B cell (primary cell): Measurements from ENCODE around the gene GAPT. TPM values are rescaled to one million over a fixed set of nuclear protein-coding genes. Genes with fewer than 3 reads are reported as not detected.

Experiments
- ATAC-seq: fragments of 200-7000 bp; cut with Tn5 transposase; one replicate; pipeline ENCODE4 v1.10.0; 2021; ENCODE audit warnings: low read depth, mild to moderate bottlenecking, moderate number of reproducible peaks, moderate library complexity
- CTCF ChIA-PET: fragments of 350-600 bp; sonication (Branson Sonifier 250); formaldehyde crosslinking; loops from one replicate; lab custom pipeline; 2021; ENCODE audit warnings: antibody characterized with exemption, inconsistent platforms; lab: Charles Lee
- POLR2A ChIA-PET: fragments of 350-600 bp; sonication (Branson Sonifier 250); formaldehyde crosslinking; loops from one replicate; lab custom pipeline; 2021; ENCODE audit warnings: antibody characterized with exemption; lab: Charles Lee
- DNase-seq: peaks from one replicate; pipeline ENCODE4 v3.0.0; 2013
- H2AFZ ChIP-seq: 2 replicates; pipeline ENCODE4 v1.6.1; 2012; ENCODE audit warnings: mild to moderate bottlenecking, low read depth, low read length; ENCODE audit not compliant: insufficient read depth, poor library complexity, severe bottlenecking
- H3K27ac ChIP-seq, 2 donors: 1 replicate in 1 of 2; 2 replicates in 1 of 2; pipeline ENCODE4 v1.5.1; 2012 to 2013; ENCODE audit warnings: low read length in 2 of 2, mild to moderate bottlenecking in 2 of 2, moderate library complexity in 1 of 2
- H3K27me3 ChIP-seq, 4 experiments: fragments of 200-600 bp in 1 of 4; sonication (generic) in 1 of 4; replicated peaks in 1 of 4; 1 replicate in 2 of 4; 2 replicates in 2 of 4; pipeline versions ENCODE4 v1.6.1 to v1.7.0; 2013 to 2016; ENCODE audit warnings: low read length in 3 of 4, mild to moderate bottlenecking in 2 of 4, mixed read lengths in 1 of 4, moderate library complexity in 1 of 4; ENCODE audit not compliant: insufficient read depth in 4 of 4, control insufficient read depth in 3 of 4; ENCODE audit errors: control extremely low read depth in 1 of 4
- H3K36me3 ChIP-seq, 2 experiments: replicated peaks in 1 of 2; 1 replicate in 1 of 2; 2 replicates in 1 of 2; pipeline versions ENCODE4 v1.6.1 to v1.7.1; 2013; ENCODE audit warnings: low read length in 1 of 2; ENCODE audit not compliant: insufficient read depth in 2 of 2, control insufficient read depth in 1 of 2; ENCODE audit errors: control extremely low read depth in 1 of 2, extremely low read depth in 1 of 2
- H3K4me1 ChIP-seq, 2 donors: fragments of 200-600 bp in 1 of 2; sonication (generic) in 1 of 2; 1 replicate in 1 of 2; 2 replicates in 1 of 2; pipeline versions ENCODE4 v1.5.1 to v1.6.1; 2013 to 2017; ENCODE audit warnings: low read length in 2 of 2; ENCODE audit not compliant: control insufficient read depth in 2 of 2, insufficient read depth in 2 of 2
- H3K4me2 ChIP-seq: replicated peaks from 2 replicates; pipeline ENCODE3; 2012; ENCODE audit warnings: mild to moderate bottlenecking, low read depth, low read length; ENCODE audit not compliant: poor library complexity, severe bottlenecking
- H3K4me3 ChIP-seq, 5 experiments: fragments of 200-600 bp in 1 of 5; sonication (generic) in 1 of 5; 1 replicate in 3 of 5; 2 replicates in 2 of 5; pipeline versions ENCODE4 v1.5.1 to v1.7.0; 2011 to 2016; ENCODE audit warnings: low read length in 4 of 5, mild to moderate bottlenecking in 4 of 5, low read depth in 2 of 5, control low read depth in 1 of 5, moderate library complexity in 1 of 5; ENCODE audit not compliant: insufficient read depth in 1 of 5; ENCODE audit errors: control extremely low read depth in 1 of 5, extremely low read depth in 1 of 5
- H3K79me2 ChIP-seq: fragments of 200-600 bp; sonication (generic); one replicate; pipeline ENCODE4 v1.6.0; 2016; ENCODE audit warnings: low read length; ENCODE audit not compliant: control insufficient read depth, insufficient read depth
- H3K9ac ChIP-seq: fragments of 200-600 bp; sonication (generic); 2 replicates; pipeline ENCODE4 v1.6.1; 2017; ENCODE audit warnings: mild to moderate bottlenecking, low read length, moderate library complexity
- H3K9me3 ChIP-seq, 3 donors: one replicate each; pipeline versions ENCODE4 v1.6.1 to v1.7.1; 2013; ENCODE audit warnings: low read length in 2 of 3; ENCODE audit not compliant: control insufficient read depth in 2 of 3, insufficient read depth in 1 of 3; ENCODE audit errors: control extremely low read depth in 1 of 3
- H4K20me1 ChIP-seq: 2 replicates; pipeline ENCODE4 v1.6.0; 2012; ENCODE audit warnings: mild to moderate bottlenecking, low read length; ENCODE audit not compliant: insufficient read depth, control insufficient read depth, poor library complexity, severe bottlenecking
- H3K27ac Mint-ChIP-seq: one replicate; pipeline ENCODE4 v1.8.0; 2021; ENCODE audit warnings: mixed read lengths
- H3K27me3 Mint-ChIP-seq: one replicate; pipeline ENCODE4 v1.8.0; 2021; ENCODE audit warnings: mixed read lengths
- H3K4me1 Mint-ChIP-seq: one replicate; pipeline ENCODE4 v1.8.0; 2021; ENCODE audit warnings: mixed read lengths
- H3K4me3 Mint-ChIP-seq: one replicate; pipeline ENCODE4 v1.8.0; 2021; ENCODE audit warnings: mixed read lengths
- H3K9me3 Mint-ChIP-seq: one replicate; pipeline ENCODE4 v1.8.0; 2022; ENCODE audit warnings: mixed read lengths; ENCODE audit not compliant: insufficient read depth
- CTCF ChIP-seq: fragments of 200-600 bp; IDR thresholded peaks from one replicate; pipeline ENCODE4 v1.8.0; 2022; ENCODE audit warnings: antibody characterized with exemption, mild to moderate bottlenecking
- EZH2 ChIP-seq: IDR thresholded peaks from 2 replicates; pipeline ENCODE4 v1.6.1; 2012; ENCODE audit warnings: borderline replicate concordance, low read depth, mild to moderate bottlenecking, moderate library complexity, low read length; ENCODE audit not compliant: insufficient read depth, poor library complexity, severe bottlenecking
- WGBS: methylation state at CpG from one replicate; pipeline ENCODE4 v1.1.5; 2013; ENCODE audit warnings: missing lambda C conversion rate; ENCODE audit not compliant: insufficient coverage; 5-methylcytosine and 5-hydroxymethylcytosine counted together
- intact Hi-C: fragments of 100-400 bp; cut with micrococcal nuclease; formaldehyde crosslinking; loops from one replicate; pipeline ENCODE4 v1.10.0; 2022
- polyA minus RNA-seq: library from RNA; depleted of rRNA, polyadenylated mRNA; stranded (reverse); fragments of >200 nt; gene quantifications from 2 replicates; pipeline ENCODE4 v1.2.3, GENCODE V29; 2012
- polyA plus RNA-seq: library from polyadenylated mRNA; depleted of rRNA; stranded (reverse); fragments of >200 nt; gene quantifications from 2 replicates; pipeline ENCODE4 v1.2.3, GENCODE V29; 2012
- total RNA-seq, 2 donors: library from RNA; stranded (reverse); fragments of 120-200 nt in 1 of 2; gene quantifications; 1 replicate in 1 of 2; 2 replicates in 1 of 2; pipeline versions ENCODE4 v1.2.3 to v1.2.4, GENCODE V29; 2013 to 2022

Gene GAPT
- total RNA-seq (40.6 and 51.3 TPM in 2 replicates), polyA plus RNA-seq (45.6 and 69.0 TPM in 2 replicates), polyA minus RNA-seq (63.0 and 74.9 TPM in 2 replicates)
- total RNA-seq (2013): 279 TPM

- TF ChIP-seq EZH2 (no peak), CTCF (no peak)
- Mint-ChIP-seq H3K4me1 (peaks cover 60% of the 10 kb centered on the region), H3K27ac (peak within 1 kb of the TSS; percentile 92), H3K4me3 (peak within 1 kb of the TSS; percentile 86), H3K9me3 (peaks cover 2% of the 10 kb centered on the region), H3K27me3 (no peaks in the 10 kb centered on the region)
- DNase-seq (peak; percentile 86), ATAC-seq (peak; percentile 88)
- intact Hi-C loops: loop anchor here (1.0 to 10.0 kb wide), 8 partner anchors 9 to 1313 kb away; partner anchors contain the start of genes PLK2 and RAB3C
- H3K79me2 ChIP-seq: peaks cover 50% of the 10 kb centered on the region
- ChIA-PET CTCF (interaction anchor here (0.9 to 2.1 kb wide), 2 partner anchors 14 to 30 kb away, joined by 3 to 10 read pairs; no protein-coding TSS in a partner anchor), POLR2A (interaction anchor here (1.9 kb wide), 1 partner anchor 15 kb away, joined by 6 read pairs; no protein-coding TSS in a partner anchor)
- no CpG with 5 or more reads among the region's 6 CpGs for WGBS
- H3K27me3 ChIP-seq: no peaks in the 10 kb centered on the region
- peak within 1 kb of the TSS; percentile 73 to 90 for H3K27ac ChIP-seq
- peak within 1 kb of the TSS; percentile 56 to 98 (median 66) for H3K4me3 ChIP-seq
- peaks cover 0 to 8% (median 0%) of the 10 kb centered on the region in 3 donors for H3K9me3 ChIP-seq
- peak within 1 kb of the TSS; percentile 87 for H3K9ac ChIP-seq
- H2AFZ ChIP-seq: peak within 1 kb of the TSS; percentile 30
- peaks cover 14 to 26% of the 10 kb centered on the region in 2 experiments for H3K36me3 ChIP-seq
- peak within 1 kb of the TSS; percentile 78 for H3K4me2 ChIP-seq
- peaks cover 30 to 55% of the 10 kb centered on the region in 2 donors for H3K4me1 ChIP-seq
- H4K20me1 ChIP-seq: no peaks in the 10 kb centered on the region
These were observed at the start of gene GAPT for GRCh38 chr5:58491216-58491892. Gene GAPT (plus strand): TSS chr5:58491435. CDS start chr5:58494537, 3,102 bp downstream.

DNA sequence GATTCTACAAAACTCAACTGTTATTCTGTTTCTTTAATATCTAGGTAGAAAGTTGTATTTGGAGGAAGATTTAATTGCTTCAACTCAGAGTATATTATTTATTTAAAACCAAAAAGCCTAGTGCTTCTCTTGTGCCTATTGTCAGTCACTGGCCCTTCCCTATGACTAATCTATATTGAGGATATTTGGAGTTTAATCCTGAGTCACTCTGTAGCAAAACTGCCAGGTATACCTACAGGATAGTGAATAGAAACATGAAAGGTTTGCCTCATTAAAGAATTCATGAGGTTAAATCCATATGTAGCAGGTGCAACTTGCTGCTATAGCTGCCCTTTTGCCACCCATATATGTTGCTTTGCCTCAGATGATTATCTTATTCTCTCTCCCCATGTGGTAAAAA is 46.4 kb upstream of the GAPT start:
- H3K36me3 ChIP-seq: no peaks in the 10 kb centered on the region
- H3K79me2 ChIP-seq: no peaks in the 10 kb centered on the region
- CTCF ChIA-PET: no interaction called here
- DNase-seq: no peak
- H3K4me1 ChIP-seq: no peaks in the 10 kb centered on the region
- Mint-ChIP-seq H3K9me3 (no peaks in the 10 kb centered on the region), H3K27me3 (peaks cover 20% of the 10 kb centered on the region), H3K4me3 (no peak overlapping the region), H3K4me1 (no peaks in the 10 kb centered on the region), H3K27ac (no peak overlapping the region)
- H2AFZ ChIP-seq: no peak overlapping the region
- POLR2A ChIA-PET: no interaction called here
- H4K20me1 ChIP-seq: no peaks in the 10 kb centered on the region
- no peak for ATAC-seq
- intact Hi-C loops: no loop called here
- TF ChIP-seq CTCF (no peak), EZH2 (no peak)
- no peak overlapping the region for H3K4me2 ChIP-seq
- no peak overlapping the region for H3K4me3 ChIP-seq
- H3K27me3 ChIP-seq: peaks cover 0 to 9% (median 0%) of the 10 kb centered on the region in 4 experiments
- peaks cover 0 to 10% (median 0%) of the 10 kb centered on the region in 3 donors for H3K9me3 ChIP-seq
- H3K9ac ChIP-seq: no peak overlapping the region
- H3K27ac ChIP-seq: no peak overlapping the region
